ENCODE results near the gene RO60. TPM values are rescaled to one million over a fixed set of nuclear protein-coding genes. Genes with fewer than 3 reads are reported as not detected.
A peak's percentile ranks its signal among the peaks of the same experiment; 100 is the strongest.

The RO60 gene
- total RNA-seq, 1 experiment from 2014 or later: 63.6 TPM

DNA sequence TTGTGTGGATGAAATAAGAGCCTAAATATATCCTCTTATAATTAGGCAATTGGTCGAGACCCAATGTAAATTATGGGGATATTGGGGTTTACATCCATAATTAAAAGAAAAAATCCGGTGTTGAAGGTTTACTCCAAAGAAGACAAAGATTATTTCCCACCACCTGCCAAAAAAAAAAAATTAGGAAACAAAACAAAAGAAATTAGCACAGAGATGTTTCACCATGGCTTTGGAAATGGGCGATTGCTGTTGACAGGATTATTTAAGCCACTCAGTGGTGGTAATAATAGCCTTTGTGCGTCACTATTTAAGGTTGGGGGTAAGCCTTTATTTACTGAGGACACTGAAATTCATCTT, 46.4 kb downstream of the RO60 start:
- no peaks in the 10 kb centered on the region for H3K9me3 Mint-ChIP-seq (ENCODE audit: low read depth, unreplicated experiment)
- H3K27me3 Mint-ChIP-seq (ENCODE audit: unreplicated experiment): no peaks in the 10 kb centered on the region
- TF ChIP-seq, protein P1, sequence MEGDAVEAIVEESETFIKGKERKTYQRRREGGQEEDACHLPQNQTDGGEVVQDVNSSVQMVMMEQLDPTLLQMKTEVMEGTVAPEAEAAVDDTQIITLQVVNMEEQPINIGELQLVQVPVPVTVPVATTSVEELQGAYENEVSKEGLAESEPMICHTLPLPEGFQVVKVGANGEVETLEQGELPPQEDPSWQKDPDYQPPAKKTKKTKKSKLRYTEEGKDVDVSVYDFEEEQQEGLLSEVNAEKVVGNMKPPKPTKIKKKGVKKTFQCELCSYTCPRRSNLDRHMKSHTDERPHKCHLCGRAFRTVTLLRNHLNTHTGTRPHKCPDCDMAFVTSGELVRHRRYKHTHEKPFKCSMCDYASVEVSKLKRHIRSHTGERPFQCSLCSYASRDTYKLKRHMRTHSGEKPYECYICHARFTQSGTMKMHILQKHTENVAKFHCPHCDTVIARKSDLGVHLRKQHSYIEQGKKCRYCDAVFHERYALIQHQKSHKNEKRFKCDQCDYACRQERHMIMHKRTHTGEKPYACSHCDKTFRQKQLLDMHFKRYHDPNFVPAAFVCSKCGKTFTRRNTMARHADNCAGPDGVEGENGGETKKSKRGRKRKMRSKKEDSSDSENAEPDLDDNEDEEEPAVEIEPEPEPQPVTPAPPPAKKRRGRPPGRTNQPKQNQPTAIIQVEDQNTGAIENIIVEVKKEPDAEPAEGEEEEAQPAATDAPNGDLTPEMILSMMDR (IDR thresholded peaks at IDR 0.05; ENCODE audit: unreplicated experiment): no peak
- peaks cover 17% of the 10 kb centered on the region for H3K4me1 Mint-ChIP-seq (ENCODE audit: low read depth, unreplicated experiment)
- peak overlapping the region; percentile 83 for H3K4me3 Mint-ChIP-seq (ENCODE audit: low read depth, unreplicated experiment)
- H3K27ac Mint-ChIP-seq (ENCODE audit: unreplicated experiment): peak overlapping the region; percentile 76
- CTCF ChIA-PET: interaction anchor here (0.8 to 2.1 kb wide), 2 partner anchors 16 to 47 kb away, joined by 3 to 8 read pairs; partner anchors contain the start of genes CDC73, RO60 and UCHL5
- H3K36me3 Mint-ChIP-seq (ENCODE audit: insufficient read depth, unreplicated experiment): peaks cover 22% of the 10 kb centered on the region
- DNase-seq: no peak
- intact Hi-C loops (cut with micrococcal nuclease; ENCODE audit: unreplicated experiment): loop anchor here (2.0 kb wide), 1 partner anchor 17 kb away; the partner anchor contains the start of gene CDC73
- TSS peak; percentile 83 for BruUV-seq (replicated peaks)

DNA sequence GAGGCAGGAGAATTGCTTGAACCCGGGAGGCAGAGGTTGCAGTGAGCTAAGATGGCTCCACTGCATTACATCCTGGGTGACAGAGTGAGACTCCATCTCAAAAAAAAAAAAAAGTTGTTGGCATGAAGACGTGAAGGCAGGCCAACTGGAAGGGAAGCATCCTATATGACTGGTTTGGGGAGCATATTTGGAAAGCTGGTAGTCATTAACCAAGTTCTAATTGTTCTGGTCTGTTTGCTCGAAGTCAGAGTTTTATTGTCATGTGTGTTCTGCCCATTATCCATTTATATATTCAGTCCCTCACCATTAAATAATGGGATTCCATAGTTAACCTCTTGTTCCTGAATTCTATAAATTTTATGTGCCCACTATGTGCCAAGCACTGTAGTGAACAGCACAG, 49.1 kb downstream of the RO60 start:
- intact Hi-C loops (cut with micrococcal nuclease; ENCODE audit: unreplicated experiment): no loop called here
- H3K27me3 Mint-ChIP-seq (ENCODE audit: unreplicated experiment): no peaks in the 10 kb centered on the region
- no peak for DNase-seq
- peaks cover 22% of the 10 kb centered on the region for H3K36me3 Mint-ChIP-seq (ENCODE audit: insufficient read depth, unreplicated experiment)
- no peak overlapping the region for H3K4me3 Mint-ChIP-seq (ENCODE audit: low read depth, unreplicated experiment)
- peaks cover 16% of the 10 kb centered on the region for H3K4me1 Mint-ChIP-seq (ENCODE audit: low read depth, unreplicated experiment)
- BruUV-seq (replicated peaks): no TSS peak
- H3K27ac Mint-ChIP-seq (ENCODE audit: unreplicated experiment): no peak overlapping the region
- CTCF ChIA-PET: no interaction called here
- TF ChIP-seq, protein P1 (IDR thresholded peaks at IDR 0.05; ENCODE audit: unreplicated experiment): no peak
- H3K9me3 Mint-ChIP-seq (ENCODE audit: low read depth, unreplicated experiment): no peaks in the 10 kb centered on the region

Other genes with a start within 250 kb of the RO60 start
- 69.9 and 73.7 TPM in 2 replicates for gene UCHL5, start 252 bp upstream of the RO60 start, total RNA-seq (2022)
- 25.7 and 27.4 TPM in 2 replicates for gene GLRX2, start 45.8 kb downstream of the RO60 start, total RNA-seq (2022)
- gene CDC73, start 62.4 kb downstream of the RO60 start, total RNA-seq (2022): 70.7 and 75.2 TPM in 2 replicates
- gene B3GALT2, start 127.0 kb downstream of the RO60 start, total RNA-seq (2022): not detected in 2 replicates